HUDEP-2 (cell line): ENCODE measurements around the gene PGGHG.
"Not testable (repeated sequence)": the region's sequence is repeated elsewhere in the genome, so short reads cannot be mapped to it uniquely, and the experiment has no call there.

Experiments used
- DNase-seq, 76 experiments: peaks; one replicate each; lab custom pipeline; 2025; ENCODE audit not compliant: unreplicated experiment in 76 of 76; lab: John Stamatoyannopoulos, UW

Gene PGGHG

DNA sequence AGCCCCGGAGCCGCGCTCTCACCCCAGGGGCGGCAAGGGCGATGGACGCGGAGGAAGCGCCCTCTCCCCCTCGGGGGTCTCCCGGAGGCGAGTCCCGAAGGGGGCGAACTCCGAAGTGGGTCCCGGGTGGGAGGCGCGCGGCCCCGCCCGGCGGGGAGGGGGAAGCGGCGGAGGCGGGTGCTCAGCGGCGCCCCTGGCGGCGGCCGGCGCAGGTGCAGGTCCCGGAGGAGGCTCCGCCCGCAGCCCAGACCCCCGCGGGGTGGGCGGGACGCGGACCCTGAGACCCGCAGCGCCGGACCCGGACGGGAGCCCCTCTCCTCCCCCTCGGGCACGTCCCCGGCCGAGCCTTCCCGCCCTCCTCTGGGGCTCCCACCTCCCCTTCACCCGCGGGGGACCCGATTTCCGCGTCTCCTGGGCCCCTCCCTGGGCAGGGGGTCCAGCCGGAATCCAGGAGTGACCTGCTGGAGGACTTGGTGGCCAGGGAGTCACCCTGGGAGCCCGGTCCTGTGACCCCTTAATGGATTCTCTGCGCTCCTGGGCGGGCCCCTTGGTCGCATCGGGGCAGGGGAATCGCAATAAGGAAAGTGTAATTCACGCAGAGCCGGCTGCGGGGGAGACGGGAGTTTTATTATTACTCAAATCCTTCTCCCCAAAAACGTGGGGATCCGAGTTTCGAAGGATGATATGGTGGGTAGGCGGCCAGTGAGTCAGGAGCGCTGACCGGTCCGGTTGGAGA, 22.3 kb downstream of the PGGHG start:
- not testable (repeated sequence) for DNase-seq

GRCh38 chr11:312092-312816, 23.3 kb downstream of the PGGHG start:
- no peak for DNase-seq

GRCh38 chr11:313304-313786, 24.4 kb downstream of the PGGHG start:
- DNase-seq = no peak

GRCh38 chr11:313787-314553, 25.0 kb downstream of the PGGHG start, which contains the start of gene IFITM1:
TSS of gene IFITM1 (plus strand) at chr11:314040. CDS start at chr11:314171, 131 bp downstream.
- DNase-seq = no peak

- not testable (repeated sequence) for DNase-seq
These were observed 25.6 kb downstream of the PGGHG start for GRCh38 chr11:314554-314875.

- DNase-seq = no peak
These were observed 26.1 kb downstream of the PGGHG start for GRCh38 chr11:315051-315481.

DNA sequence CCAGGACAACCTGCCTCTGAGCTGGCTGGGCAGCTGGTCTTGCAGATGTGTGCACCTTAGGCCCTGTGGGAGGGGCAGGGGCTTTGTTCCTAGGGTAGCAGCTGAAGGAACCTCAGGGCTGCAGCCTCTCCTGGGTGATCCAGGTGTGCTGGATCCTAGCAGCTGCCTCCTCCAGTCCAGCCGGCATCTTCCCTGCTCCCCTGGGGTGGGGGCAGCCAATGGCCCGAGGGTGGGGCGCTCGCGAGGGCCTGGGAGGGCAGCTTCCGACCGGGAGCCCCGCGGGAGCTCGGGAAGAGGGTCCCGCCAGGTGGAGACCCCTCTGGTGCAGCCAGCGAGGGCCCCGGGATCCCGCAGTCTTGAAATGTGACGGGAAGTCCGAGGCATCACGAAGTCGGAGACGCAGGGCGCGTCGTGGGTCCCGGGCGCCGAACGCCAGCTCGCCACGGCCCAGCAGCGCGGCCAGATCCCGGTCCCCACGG, 26.6 kb downstream of the PGGHG start:
- DNase-seq = no peak

DNA sequence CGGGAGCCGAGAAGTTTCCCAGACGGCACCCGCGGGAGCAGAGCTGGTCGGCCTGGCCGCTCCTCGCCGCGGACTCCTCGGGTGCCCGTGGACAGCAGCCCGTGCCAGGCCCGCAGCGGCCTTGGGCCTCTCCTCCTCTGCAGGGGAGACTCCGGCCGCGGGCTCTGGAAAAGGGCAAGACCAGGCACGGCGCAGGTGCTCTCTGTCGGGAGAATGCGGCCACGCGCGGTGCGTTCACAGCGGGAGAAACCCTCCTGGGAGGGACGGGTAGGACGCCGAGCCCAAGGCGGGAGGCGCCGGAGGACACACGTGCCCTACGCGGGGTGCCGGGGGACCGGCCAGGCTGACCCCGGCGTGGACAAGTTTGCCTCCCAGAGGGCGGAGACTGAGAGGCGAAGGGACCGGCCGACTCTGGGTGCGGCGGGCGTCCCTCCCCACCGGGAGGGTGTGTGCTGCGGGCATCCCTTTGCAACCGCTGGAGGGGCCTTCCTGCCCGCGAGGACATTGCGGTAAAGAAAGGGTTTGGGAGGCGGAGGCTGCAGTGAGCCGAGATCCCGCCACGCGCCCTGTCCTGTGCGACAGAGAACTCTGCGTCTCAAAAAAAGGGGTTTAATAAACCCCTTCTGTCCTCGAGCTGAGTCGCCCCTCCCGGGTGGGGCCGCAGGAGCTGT, 27.2 kb downstream of the PGGHG start:
- no peak for DNase-seq

- DNase-seq = no peak
These were observed 28.0 kb downstream of the PGGHG start for GRCh38 chr11:316891-317301.

DNA sequence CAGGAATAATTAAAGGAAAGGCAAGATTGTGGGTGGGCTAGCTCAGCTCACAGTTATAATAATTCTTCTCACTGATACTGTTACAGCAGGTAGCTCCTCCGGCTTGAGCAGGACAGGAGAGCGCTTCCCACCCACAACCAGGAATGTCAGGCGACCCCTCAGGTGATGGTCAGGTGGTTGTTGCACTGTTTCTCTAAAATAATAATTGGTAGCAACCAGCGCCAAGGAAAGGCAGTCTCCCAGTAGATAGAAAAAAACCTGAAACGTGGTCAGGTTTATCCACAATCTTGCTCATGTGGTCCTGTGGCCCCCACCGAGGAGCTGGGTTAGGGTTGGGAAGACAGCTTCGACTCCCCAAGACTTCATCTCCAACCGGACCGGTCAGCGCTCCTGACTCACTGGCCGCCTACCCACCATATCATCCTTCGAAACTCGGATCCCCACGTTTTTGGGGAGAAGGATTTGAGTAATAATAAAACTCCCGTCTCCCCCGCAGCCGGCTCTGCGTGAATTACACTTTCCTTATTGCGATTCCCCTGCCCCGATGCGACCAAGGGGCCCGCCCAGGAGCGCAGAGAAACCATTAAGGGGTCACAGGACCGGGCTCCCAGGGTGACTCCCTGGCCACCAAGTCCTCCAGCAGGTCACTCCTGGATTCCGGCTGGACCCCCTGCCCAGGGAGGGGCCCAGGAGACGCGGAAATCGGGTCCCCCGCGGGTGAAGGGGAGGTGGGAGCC, 28.9 kb downstream of the PGGHG start:
- not testable (repeated sequence) for DNase-seq

- DNase-seq = not testable (repeated sequence)
These were observed 29.6 kb downstream of the PGGHG start for GRCh38 chr11:318405-319120.

DNA sequence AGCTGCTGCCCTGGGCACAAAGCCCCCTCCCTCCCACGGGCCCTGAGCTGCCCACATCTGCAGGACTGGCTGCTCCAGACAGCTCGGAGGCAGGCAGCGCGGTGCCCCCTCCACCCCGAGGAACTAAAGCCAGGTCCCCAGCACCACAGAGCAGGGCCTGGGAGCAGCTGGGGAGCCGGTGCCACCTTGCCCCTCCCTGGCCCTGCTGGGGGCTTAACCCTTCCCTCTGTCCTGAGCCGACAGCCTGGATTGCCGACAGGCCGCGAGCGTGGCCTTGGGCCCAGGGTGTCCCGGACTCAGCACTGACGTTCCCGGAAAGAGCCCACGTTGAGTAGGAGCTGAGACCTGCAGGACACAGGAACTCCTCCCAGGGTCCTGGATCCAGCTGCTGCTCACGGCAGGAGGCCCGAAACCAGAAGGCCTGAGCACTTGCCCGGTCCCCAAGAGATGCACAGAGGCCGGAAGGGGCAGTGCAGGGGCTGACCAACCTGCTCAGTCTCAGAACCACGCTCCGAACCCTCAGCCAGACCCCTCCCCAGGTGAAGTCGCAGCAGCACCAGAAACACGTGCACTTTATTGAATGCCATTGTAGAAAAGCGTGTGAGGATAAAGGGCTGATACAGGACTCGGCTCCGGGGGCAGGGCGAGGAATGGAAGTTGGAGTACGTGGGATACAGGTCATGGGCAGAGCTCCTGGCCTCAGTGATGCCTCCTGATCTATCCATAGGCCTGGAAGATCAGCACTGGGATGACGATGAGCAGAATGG, 30.4 kb downstream of the PGGHG start:
- DNase-seq = not testable (repeated sequence)

GRCh38 chr11:319888-320273, 31.0 kb downstream of the PGGHG start:
- DNase-seq = not testable (repeated sequence)

GRCh38 chr11:324156-324555, 35.2 kb downstream of the PGGHG start:
- DNase-seq = no peak

DNA sequence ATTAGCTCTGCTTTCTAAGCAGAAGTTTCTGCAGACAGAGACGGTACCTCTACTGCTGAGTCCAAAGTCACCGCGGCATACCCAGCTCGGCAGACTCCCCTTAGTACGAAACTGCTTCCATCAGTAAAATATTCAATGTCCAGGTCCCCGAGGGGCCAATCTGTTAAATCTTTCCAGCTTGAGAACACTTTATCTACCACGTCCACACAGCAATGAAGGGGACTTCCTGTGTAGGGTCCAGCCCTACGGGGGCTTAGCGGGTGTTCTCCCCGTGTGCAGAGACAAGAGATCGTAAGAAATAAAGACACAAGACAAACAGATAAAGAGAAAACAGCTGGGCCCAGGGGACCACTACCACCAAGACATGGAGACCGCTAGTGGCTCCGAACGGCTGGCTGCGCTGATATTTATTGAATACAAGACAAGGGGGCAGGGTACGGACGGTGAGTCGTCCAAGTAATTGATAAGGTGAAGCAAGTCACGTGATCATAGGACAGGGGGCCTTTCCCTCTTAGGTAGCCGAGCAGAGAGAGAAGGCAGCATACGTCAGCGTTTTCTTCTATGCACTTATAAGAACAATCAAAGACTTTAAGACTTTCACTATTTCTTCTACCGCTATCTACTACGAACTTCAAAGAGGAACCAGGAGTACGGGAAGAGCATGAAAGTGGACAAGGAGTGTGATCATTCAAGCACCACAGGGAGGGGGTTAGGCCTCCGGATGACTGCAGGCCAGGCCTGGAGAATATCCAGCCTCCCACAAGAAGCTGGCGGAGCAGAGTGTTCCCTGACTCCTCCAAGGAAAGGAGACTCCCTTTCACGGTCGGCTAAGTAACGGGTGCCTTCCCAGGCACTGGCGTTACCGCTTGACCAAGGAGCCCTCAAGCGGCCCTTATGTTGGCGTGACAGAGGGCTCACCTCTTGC, 35.9 kb downstream of the PGGHG start:
- DNase-seq = not testable (repeated sequence)

- DNase-seq = no peak
These were observed 37.1 kb downstream of the PGGHG start for GRCh38 chr11:325796-326591.

- DNase-seq = no peak
These were observed 37.6 kb downstream of the PGGHG start for GRCh38 chr11:326592-326841.
